Epithelial cell of esophagus (primary cell): Measurements from ENCODE around the gene STARD10.

ENCODE experiments used
- DNase-seq: peaks from one replicate; pipeline ENCODE4 v3.0.0; 2010; ENCODE audit warnings: low read depth
- H3K4me3 ChIP-seq: 2 replicates; pipeline ENCODE4 v1.5.1; 2011; ENCODE audit warnings: mild to moderate bottlenecking, low read length, control low read depth
- TF ChIP-seq, protein P1 (sequence below): IDR thresholded peaks from 2 replicates; pipeline ENCODE4 v1.5.1; 2011; ENCODE audit warnings: low read depth, mild to moderate bottlenecking, low read length, control low read depth, inconsistent platforms; ENCODE audit not compliant: insufficient read depth; ENCODE audit errors: missing control alignments

Gene STARD10

GRCh38 chr11:72774499-72774898 lies 19.3 kb downstream of the STARD10 start:
- TF ChIP-seq, protein P1, sequence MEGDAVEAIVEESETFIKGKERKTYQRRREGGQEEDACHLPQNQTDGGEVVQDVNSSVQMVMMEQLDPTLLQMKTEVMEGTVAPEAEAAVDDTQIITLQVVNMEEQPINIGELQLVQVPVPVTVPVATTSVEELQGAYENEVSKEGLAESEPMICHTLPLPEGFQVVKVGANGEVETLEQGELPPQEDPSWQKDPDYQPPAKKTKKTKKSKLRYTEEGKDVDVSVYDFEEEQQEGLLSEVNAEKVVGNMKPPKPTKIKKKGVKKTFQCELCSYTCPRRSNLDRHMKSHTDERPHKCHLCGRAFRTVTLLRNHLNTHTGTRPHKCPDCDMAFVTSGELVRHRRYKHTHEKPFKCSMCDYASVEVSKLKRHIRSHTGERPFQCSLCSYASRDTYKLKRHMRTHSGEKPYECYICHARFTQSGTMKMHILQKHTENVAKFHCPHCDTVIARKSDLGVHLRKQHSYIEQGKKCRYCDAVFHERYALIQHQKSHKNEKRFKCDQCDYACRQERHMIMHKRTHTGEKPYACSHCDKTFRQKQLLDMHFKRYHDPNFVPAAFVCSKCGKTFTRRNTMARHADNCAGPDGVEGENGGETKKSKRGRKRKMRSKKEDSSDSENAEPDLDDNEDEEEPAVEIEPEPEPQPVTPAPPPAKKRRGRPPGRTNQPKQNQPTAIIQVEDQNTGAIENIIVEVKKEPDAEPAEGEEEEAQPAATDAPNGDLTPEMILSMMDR = no peak
- H3K4me3 ChIP-seq = no peak overlapping the region
- peak; percentile 30 for DNase-seq

- TF ChIP-seq, protein P1 = no peak
- DNase-seq = no peak
These were observed 20.2 kb downstream of the STARD10 start for GRCh38 chr11:72773696-72774095.

GRCh38 chr11:72773291-72773690 lies 20.6 kb downstream of the STARD10 start:
- H3K4me3 ChIP-seq = no peak overlapping the region
- DNase-seq = peak; percentile 87
- TF ChIP-seq, protein P1 = no peak

More at GRCh38 chr11:72773696-72774095, 20.2 kb downstream of the STARD10 start:
- H3K4me3 ChIP-seq = no peak overlapping the region

DNA sequence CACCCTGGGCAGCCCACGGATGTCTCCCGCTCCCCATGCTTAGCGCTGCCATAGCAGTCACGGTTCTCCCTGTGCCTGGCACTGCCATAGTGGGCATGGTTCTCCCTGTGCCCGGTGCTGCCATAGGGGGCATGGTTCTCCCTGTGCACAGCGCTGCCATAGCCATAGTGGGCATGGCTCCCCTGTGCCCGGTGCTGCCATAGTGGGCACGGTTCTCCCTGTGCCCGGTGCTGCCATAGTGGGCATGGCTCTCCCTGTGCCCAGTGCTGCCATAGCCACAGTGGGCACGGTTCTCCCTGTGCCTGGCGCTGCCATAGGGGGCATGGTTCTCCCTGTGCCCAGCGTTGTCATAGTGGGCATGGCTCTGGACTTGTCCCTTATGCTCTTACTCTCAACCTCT lies 21.8 kb downstream of the STARD10 start:
- H3K4me3 ChIP-seq = no peak overlapping the region
- no peak for DNase-seq
- TF ChIP-seq, protein P1 = no peak

GRCh38 chr11:72771507-72771906 lies 22.3 kb downstream of the STARD10 start:
- DNase-seq = peak; percentile 51
- TF ChIP-seq, protein P1 = no peak
- no peak overlapping the region for H3K4me3 ChIP-seq

- H3K4me3 ChIP-seq = no peak overlapping the region
- no peak for DNase-seq
- TF ChIP-seq, protein P1 = no peak
These were observed 23.0 kb downstream of the STARD10 start for GRCh38 chr11:72770799-72771198.

- TF ChIP-seq, protein P1 = no peak
- DNase-seq = no peak
- H3K4me3 ChIP-seq = no peak overlapping the region
These were observed 24.2 kb downstream of the STARD10 start for GRCh38 chr11:72769680-72770079.
